NCI-H2196 (cell line): Measurements from ENCODE around the gene FAM9A.
"Not testable (repeated sequence)": the region's sequence is repeated elsewhere in the genome, so short reads cannot be mapped to it uniquely, and the experiment has no call there.

Experiments used
- DNase-seq: peaks from one replicate; lab custom pipeline; 2025; ENCODE audit not compliant: unreplicated experiment; lab: John Stamatoyannopoulos, UW

FAM9A gene

GRCh38 chrX:8805046-8805445, 3.9 kb upstream of the FAM9A start:
- no peak for DNase-seq

GRCh38 chrX:8803326-8803725, 2.1 kb upstream of the FAM9A start:
- DNase-seq: no peak

- not testable (repeated sequence) for DNase-seq
Measured at GRCh38 chrX:8800351-8800750, 832 bp downstream of the FAM9A start.

- not testable (repeated sequence) for DNase-seq
Measured at GRCh38 chrX:8799281-8799680, 1.9 kb downstream of the FAM9A start.

DNA sequence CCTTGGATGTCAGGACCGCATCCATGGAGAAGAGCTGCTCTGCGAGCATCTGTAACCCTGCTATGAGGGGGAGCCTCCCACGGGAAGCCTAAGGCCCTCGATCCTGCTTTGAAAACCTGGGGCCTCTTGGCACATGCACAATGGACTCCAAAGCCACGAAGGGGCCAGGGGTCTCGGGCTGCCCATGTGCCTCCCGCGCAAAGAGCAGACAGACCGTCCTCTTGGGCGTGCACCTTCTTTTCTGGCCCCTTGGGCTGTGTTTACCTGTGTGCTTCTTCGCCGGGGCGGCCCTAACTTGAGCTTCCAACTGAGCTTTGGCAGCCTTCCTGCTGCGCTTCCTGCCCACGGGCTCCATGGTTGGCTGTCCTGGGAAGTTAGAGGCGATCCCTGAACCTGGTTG, 2.5 kb downstream of the FAM9A start:
- DNase-seq: not testable (repeated sequence)

DNA sequence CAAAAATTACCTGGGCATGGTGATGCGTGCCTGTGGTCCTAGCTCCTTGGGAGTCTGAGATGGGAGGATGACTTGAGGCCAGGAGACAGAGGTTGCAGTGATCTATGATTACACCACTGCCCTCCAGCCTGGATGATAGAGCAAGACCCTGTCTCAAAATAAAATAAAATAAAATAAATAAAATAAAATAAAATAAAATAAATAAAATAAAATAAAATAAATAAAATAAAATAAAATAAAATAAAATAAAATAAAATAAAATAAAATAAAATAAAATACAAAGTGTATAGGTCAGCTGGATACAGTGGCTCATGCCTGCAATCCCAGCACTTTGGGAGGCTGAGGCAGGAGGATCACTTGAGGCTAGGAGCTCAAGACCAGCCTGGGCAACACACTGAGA, 14.1 kb downstream of the FAM9A start:
- DNase-seq: not testable (repeated sequence)

GRCh38 chrX:8784162-8784561, 17.0 kb downstream of the FAM9A start:
- no peak for DNase-seq

DNA sequence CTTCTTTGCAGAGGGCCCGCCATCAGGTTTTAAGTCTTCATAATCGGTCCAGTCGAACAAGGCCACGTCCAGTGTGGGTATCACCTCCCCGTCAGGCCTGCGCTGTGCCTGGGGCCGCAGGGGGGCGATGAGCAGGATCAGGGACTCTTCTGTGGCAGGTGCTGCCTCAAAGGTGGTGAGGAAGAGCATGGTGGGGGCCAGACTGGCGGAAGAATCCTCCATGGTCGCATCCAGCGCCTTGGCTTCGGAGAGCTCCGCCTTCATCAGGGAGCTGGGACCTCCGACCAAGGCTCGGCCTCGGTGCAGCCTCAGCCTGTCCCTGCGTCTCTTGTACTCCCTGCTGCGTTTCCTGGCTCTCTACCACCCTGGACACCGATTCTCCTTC, 17.5 kb downstream of the FAM9A start:
- no peak for DNase-seq

DNA sequence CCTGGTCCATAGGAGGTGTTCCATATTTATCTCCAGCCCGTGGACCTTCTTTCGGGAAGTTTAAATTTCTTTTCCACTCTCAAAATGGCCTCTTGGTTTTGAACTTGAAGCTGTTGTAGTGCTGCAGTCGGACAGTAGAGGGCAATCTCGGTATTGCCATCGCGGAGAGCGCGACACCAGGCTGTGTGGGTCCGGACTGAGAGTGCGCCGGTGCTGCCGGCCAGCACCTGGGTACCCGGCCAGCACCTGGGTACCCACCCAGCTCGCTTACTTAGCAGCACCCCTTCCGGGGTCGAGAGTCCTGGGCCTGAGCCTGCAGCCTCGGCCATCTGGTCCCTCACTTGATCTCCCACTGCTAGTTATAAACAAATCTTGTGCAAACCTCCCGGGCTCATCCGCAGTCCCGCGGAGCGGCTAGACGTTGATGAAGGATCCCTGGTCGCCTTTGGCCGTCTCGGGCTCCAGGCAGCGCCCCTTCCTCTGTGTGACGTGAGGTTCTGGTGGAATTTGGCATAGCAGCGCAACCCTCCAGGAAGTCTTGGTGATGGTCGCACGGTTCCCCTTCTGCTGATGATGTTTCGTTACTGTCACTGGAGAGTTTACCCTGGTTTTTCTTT, 18.0 kb downstream of the FAM9A start:
- no peak for DNase-seq

DNA sequence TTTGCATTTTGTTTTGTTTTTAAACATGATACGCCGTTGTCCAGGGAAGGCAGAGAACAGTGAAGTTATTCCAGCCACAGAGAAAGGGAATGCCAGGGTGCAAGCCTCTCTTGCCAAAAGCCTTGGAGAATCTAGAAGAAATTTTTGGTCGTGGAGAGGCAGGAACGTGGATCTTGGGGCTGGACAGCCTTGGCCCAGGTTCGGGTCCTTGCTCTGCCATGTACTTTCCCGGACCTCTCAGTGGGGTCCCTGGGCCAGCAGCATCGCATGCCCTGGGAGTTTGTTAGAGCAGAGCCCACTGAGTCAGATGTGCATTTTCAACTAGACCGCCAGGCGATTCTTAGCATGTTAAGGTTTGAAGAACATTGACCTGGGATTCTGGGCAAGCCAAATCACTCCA, 18.6 kb downstream of the FAM9A start:
- no peak for DNase-seq

- not testable (repeated sequence) for DNase-seq
Measured at GRCh38 chrX:8781921-8782320, 19.3 kb downstream of the FAM9A start.

DNA sequence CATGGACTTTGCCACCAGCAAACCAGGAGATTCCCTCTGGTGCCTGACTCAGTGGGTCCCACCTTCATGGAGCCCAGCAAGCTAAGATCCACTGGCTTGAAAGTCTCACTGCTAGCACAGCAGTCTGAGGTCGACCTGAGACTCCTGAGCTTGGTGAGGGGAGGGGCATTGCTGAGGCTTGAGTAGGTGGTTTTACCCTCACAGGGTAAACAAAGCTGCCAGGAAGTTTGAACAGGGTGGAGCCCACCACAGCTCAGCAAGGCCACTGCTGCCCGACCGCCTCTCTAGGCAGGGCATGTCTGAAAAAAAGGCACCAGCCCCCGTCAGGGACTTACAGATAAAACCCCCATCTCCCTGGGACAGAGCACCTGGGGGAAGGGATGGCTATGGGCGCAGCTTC, 28.1 kb downstream of the FAM9A start:
- no peak for DNase-seq

- no peak for DNase-seq
Measured at GRCh38 chrX:8760021-8760420, 41.2 kb downstream of the FAM9A start.

GRCh38 chrX:8758706-8759105, 42.5 kb downstream of the FAM9A start:
- DNase-seq: not testable (repeated sequence)

DNA sequence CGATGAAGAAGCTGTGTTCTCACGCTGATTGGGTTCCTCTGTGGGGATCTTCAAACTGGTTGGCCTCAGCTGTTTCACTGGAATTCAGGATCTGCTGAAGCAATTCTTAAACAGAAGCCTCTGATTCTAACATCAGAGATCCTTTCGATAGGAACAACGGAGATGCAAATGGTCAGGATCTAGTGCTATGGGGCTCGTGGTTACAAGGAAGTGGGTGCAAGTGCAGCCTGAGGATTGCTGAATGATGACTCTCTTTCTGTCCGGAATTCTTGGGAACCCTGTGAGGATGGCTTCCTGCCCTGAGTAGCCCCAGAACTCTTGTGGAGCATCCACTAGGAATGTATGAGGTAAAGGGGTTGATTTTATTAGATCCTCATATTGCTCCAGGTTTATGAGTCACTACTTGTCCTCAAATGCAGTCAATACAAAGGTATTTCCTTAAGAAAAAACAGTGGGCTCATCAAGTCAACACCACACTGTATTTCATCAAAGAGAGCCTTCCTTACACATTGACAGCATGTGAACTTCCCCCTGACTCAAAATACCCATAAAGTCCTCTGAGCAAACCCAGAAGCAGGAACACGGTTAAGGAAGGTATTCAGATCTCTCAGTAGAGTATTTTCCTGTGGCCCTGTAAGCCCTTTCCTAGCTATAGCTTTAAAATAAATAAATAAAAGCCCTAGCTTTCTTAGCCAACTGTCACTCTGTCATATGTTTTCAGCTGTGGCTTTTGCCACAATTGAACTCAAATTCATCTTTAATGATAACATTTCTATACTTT, 43.4 kb downstream of the FAM9A start:
- DNase-seq: not testable (repeated sequence)

DNA sequence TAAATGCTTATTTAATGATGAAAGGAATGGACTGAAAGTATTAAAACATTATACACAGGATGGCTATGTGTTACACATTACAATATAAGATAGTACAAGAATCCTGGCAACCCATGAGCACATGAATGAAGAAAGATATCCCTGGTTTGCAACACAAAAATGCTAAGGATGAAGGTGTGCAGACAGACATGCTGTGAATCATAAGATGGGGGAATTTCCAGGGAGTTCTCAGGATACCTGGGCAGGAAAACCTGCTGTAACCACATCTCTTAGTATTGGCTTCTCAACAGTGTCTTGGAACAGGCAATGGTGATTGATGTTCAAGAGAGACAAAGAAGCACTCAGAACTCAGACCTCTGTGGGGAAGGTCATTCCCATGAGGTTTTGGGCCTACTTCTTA, 45.4 kb downstream of the FAM9A start:
- no peak for DNase-seq

- DNase-seq: no peak
Measured at GRCh38 chrX:8755116-8755515, 46.1 kb downstream of the FAM9A start.

DNA sequence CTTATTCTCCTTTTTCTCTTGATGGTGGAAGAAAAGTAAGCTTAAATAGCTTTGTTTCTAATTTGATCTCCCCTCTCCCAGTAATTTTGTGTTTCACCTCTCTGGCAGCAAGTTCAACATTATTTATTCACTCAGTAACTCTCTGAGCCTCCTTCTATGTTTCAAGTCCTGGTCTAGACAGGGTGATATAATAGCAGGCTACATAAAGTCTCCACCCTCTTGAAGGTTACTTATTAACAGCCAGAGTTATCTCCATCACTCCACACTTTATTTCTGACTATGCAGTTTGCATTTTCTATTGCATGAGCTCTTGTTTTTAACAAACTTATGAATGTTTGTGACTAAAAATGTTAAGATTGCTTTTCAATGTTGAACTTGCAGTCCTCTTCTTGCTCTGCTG, 51.5 kb downstream of the FAM9A start:
- no peak for DNase-seq

- DNase-seq: no peak
Measured at GRCh38 chrX:8748855-8749254, 52.3 kb downstream of the FAM9A start.

DNA sequence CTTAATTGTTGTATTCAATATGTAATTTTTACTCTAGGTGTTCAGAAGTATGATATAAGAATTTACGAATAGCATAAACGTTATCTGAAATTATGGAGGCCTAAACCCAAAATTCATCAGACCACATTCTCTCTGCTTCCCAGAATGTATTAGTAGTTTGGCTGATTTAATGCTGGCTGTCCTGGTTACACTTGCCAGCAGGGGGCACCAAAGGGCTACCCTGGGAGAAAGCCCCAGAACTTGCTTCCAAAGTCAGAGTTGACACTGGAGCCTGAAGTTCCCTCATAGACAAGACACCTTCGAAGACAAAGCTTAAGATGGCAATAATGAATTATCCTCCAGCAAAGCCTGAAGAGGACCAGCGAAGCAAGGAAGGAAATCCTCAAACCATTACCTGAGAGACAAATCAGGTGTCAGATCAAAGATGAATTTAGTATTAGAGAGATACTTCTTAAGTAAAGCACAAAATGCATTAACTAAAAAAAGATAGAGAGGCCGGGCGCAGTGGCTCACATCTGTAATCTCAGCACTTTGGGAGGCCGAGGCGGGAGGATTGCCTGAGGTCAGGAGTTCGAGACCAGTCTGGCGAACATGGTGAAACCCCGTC, 58.0 kb downstream of the FAM9A start:
- peak; percentile 14 for DNase-seq

- DNase-seq: no peak
Measured at GRCh38 chrX:8741981-8742380, 59.2 kb downstream of the FAM9A start.
